PFSK-1 (cell line): ENCODE data around the gene MTMR10.

Experiments
- POLR2AphosphoS5 ChIP-seq: IDR thresholded peaks from 2 replicates; pipeline ENCODE4 v1.6.1; 2012; ENCODE audit warnings: low read depth, mild to moderate bottlenecking, control low read depth, low read length, moderate library complexity
- SIN3A ChIP-seq: IDR thresholded peaks from 2 replicates; pipeline ENCODE4 v1.6.1; 2012; ENCODE audit warnings: mild to moderate bottlenecking, low read length, moderate library complexity, borderline replicate concordance; ENCODE audit not compliant: insufficient read depth
- TF ChIP-seq, protein P1 (sequence below), 2 experiments: IDR thresholded peaks; 2 replicates each; pipeline versions ENCODE4 v1.6.1 to v1.8.0; 2011 to 2012; ENCODE audit warnings: low read depth in 2 of 2, low read length in 2 of 2, control low read depth in 1 of 2, inconsistent platforms in 1 of 2, mild to moderate bottlenecking in 1 of 2, moderate library complexity in 1 of 2; ENCODE audit not compliant: insufficient read depth in 1 of 2

DNA sequence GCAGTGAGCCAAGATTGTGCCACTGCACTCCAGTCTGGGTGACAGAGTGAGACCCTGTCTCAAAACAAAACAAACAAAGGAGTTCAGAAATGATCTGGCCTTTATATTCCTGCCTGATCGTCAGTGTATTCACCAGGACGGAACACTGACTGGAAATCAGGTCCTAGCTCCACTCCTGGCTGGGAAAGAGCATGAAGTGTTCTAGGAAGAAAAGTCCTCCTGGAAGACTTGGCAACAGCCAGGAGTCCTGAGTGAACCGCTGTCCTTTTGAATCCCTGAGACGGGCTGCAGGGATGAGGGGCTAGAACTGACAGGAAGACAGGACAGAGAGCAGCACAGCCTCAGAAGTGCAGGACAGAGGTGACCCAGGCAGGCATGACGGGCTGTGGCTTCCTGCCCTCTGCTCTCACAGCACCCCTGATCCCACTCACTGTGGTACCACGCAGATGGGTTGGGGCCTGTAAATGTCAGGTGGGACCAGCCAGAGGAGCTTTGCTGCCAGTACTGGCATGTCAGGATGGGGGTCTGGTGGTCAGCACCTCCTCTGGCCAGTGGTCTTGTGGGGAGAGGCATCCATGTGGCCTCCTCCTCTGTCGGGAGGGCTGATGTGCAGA, 64.2 kb downstream of the MTMR10 start:
- TF ChIP-seq, protein P1, sequence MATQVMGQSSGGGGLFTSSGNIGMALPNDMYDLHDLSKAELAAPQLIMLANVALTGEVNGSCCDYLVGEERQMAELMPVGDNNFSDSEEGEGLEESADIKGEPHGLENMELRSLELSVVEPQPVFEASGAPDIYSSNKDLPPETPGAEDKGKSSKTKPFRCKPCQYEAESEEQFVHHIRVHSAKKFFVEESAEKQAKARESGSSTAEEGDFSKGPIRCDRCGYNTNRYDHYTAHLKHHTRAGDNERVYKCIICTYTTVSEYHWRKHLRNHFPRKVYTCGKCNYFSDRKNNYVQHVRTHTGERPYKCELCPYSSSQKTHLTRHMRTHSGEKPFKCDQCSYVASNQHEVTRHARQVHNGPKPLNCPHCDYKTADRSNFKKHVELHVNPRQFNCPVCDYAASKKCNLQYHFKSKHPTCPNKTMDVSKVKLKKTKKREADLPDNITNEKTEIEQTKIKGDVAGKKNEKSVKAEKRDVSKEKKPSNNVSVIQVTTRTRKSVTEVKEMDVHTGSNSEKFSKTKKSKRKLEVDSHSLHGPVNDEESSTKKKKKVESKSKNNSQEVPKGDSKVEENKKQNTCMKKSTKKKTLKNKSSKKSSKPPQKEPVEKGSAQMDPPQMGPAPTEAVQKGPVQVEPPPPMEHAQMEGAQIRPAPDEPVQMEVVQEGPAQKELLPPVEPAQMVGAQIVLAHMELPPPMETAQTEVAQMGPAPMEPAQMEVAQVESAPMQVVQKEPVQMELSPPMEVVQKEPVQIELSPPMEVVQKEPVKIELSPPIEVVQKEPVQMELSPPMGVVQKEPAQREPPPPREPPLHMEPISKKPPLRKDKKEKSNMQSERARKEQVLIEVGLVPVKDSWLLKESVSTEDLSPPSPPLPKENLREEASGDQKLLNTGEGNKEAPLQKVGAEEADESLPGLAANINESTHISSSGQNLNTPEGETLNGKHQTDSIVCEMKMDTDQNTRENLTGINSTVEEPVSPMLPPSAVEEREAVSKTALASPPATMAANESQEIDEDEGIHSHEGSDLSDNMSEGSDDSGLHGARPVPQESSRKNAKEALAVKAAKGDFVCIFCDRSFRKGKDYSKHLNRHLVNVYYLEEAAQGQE (IDR thresholded peaks at IDR 0.05; ENCODE audit: insufficient read depth in 1 of 2, low read depth in 2 of 2, low read length in 2 of 2): no peak
- TF ChIP-seq SIN3A (no peak), POLR2AphosphoS5 (no peak)
